SHP77 treated with DMSO at 0.1 percent for 48 hours (cell line): ENCODE results near the gene BCL3.
"Not testable (repeated sequence)": the region's sequence is repeated elsewhere in the genome, so short reads cannot be mapped to it uniquely, and the experiment has no call there.

Source experiments
- DNase-seq: peaks from one replicate; lab custom pipeline; 2025; lab: John Stamatoyannopoulos, UW

BCL3 gene

GRCh38 chr19:44720945-44721344 lies 27.6 kb upstream of the BCL3 start:
- DNase-seq: no peak

DNA sequence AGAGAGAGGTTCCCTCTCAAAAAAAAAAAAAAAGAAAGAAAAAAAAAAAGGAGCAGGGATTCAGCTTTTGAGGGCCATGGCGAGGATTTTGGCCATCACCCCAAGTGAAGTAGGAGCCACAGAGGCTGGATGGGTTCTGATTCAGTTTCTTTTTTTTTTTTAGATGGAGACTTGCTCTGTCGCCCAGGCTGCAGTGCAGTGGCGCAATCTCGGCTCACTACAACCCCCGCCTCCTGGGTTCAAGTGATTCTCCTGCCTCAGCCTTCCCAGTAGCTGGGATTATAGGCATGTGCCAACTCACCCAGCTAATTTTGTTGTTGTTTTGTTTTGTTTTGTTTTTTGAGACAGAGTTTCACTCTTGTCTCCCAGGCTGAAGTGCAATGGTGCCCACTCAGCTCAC lies 27.1 kb upstream of the BCL3 start:
- not testable (repeated sequence) for DNase-seq

DNA sequence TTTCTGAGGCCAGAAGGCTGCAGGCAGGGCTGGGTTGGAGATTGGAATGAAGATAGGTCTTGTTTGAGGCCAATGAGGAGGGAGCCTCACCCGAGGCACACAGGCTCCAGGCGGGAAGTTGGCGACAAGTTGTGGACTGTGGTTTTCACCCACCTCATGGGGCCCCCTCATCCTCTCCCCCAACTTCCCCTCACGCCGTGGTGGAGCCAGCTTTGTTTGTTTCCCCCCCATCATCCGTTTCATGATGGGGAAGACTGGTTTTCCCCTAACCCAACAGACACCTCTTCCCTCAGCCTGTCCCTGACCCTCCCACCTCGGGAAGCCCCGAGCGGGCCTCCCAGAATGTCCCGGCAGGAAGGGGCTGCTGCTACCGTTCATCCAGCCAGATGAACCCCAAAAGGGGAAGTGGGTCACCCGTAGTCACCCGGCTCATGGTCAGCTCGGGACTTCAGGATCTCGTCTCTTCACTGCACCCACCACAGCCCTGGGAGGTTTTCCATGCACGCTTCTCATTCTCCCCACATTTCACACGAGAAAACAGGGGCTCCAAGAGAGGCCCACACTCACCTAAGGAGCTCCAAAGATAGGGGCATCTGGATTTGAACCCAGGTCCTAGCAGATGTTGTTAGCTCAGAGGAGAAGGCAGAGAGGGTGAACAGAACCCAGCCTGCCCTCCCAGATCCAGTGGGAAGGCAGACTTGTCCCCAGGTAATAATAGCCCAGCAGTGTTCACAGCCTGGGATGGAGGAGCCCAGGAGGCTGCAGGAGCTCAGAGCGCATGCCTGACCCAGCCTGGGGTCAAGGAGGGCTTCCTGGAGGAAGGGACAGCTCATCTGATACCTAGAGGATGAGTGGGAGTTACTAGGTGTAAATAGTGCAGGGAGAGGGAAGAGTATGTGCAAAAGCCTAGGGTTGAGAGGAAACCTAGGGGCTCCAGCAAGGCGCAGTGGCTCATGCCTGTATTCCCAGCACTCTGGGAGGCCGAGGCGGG lies 26.1 kb upstream of the BCL3 start:
- no peak for DNase-seq

- no peak for DNase-seq
These were observed 25.1 kb upstream of the BCL3 start for GRCh38 chr19:44723299-44723951.

DNA sequence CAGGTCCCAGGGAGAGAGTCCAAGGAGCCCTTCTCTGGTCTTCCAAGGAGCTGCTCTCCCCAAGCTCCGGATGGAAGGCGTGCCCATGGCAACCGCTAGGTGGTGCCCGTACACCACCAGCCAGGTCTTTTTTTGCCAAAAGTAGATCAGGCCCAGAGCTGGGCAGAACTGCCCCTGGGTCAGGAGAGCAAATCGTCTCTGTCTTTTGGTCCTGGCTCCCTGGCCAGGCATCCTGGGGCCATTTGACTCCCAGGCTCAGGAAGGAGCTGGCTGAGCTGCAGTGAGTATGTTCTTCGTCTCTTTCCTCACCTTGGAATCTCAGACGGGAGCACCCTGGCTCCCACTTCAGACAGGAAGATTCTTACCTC lies 24.6 kb upstream of the BCL3 start:
- DNase-seq: peak; percentile 35

GRCh38 chr19:44725251-44725650 lies 23.3 kb upstream of the BCL3 start:
- DNase-seq: no peak

- DNase-seq: no peak
These were observed 22.8 kb upstream of the BCL3 start for GRCh38 chr19:44725684-44726083.

GRCh38 chr19:44726465-44726864 lies 22.0 kb upstream of the BCL3 start:
- DNase-seq: no peak

DNA sequence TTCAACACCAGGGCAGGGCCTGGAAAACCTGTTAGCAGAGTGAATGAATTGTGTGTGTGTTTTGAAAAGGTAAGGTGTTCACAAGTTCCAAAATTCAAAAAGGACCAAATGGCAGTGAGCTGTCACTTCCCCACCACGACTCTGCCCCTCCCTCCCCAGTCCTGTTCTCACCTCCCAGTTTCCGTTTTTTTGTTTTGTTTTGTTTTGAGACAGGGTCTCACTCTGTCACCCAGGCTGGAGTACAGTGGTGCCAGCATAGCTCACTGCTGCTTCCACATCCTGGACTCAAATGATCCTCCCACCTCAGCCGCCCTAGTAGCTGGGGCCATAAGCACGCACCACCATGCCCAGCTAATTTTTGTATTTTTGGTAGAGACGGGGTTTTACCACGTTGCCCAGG lies 20.3 kb upstream of the BCL3 start:
- no peak for DNase-seq

- DNase-seq: no peak
These were observed 18.9 kb upstream of the BCL3 start for GRCh38 chr19:44729516-44730033.

GRCh38 chr19:44731081-44731480 lies 17.4 kb upstream of the BCL3 start:
- no peak for DNase-seq

- DNase-seq: no peak
These were observed 16.9 kb upstream of the BCL3 start for GRCh38 chr19:44731622-44732021.

GRCh38 chr19:44732235-44733014 lies 16.1 kb upstream of the BCL3 start:
- no peak for DNase-seq

GRCh38 chr19:44734357-44734756 lies 14.2 kb upstream of the BCL3 start:
- no peak for DNase-seq

DNA sequence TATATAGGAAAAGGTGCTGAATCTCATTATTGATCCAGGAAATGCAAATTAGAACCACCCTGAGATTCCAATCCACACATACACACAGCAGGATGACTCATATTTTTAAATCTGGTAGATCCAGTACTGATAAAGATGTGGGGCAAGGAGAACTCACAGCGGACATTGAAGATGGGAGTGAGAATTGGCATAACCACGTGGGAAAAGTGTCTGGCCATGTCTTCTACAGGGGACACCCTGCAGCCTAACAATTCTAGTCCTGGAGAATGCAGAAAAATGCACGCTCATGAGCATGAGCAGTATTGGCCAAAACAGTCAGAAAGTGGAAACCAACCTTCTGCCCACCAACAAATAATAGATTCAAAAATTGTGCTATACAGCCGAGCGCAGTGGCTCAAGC lies 13.5 kb upstream of the BCL3 start:
- DNase-seq: no peak

DNA sequence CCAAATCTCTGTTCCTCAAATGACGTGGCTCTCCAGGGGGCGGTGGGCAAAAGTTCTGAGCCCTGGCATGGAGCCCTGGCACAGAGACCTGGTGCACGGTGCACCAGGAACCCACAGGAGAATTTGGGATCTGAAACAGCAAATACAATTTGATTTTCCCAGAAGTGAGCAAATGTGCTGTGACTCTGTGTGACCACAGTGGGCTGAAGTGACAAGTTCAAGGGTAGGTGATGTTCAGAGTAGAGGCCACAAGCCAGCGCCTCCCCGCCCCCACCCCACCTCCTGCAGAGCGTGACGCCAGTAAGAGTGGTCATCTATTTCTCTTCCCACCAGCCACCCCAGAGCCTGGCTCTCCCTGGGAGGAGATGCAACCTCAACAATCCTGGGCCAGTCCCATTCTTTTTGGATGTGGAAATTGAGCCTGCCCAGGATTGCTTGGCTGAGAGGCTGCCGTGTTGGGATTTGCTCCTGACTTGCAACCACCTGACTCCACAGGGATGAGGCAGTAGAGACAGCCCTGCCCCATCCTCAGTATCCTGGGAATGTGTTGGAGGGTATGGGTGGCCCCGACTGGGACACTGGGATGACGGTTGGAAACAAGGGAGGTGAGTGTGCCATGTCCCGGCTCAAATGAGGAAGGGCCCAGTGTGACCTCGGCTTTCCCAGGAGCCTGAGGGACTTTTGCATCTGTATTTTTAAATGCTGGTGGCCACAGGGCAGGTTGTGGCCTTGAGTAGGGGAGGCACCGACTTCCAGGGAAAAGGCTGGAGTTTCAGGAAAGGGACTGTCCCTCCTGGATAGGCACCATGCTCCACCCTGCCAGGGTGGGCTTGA lies 11.1 kb upstream of the BCL3 start:
- no peak for DNase-seq

DNA sequence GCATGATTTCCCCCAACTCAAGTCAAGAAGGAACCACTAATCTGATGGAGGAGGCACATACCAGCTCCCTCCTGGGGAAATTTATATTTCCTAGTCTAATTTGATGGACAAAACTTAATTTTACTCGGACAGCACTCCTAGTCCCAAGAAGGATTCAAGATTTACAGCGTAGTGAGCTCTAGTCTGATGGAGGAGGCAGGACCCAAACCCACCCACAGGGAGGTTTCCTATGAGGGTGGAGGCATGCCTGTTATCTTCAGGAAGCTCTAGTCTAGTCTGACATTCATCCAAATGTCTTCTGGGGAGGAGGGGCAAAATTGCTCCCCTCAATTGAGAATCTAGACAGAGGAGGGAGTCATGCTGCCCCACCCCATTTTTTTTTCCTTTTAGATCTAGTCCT lies 10.4 kb upstream of the BCL3 start:
- no peak for DNase-seq

DNA sequence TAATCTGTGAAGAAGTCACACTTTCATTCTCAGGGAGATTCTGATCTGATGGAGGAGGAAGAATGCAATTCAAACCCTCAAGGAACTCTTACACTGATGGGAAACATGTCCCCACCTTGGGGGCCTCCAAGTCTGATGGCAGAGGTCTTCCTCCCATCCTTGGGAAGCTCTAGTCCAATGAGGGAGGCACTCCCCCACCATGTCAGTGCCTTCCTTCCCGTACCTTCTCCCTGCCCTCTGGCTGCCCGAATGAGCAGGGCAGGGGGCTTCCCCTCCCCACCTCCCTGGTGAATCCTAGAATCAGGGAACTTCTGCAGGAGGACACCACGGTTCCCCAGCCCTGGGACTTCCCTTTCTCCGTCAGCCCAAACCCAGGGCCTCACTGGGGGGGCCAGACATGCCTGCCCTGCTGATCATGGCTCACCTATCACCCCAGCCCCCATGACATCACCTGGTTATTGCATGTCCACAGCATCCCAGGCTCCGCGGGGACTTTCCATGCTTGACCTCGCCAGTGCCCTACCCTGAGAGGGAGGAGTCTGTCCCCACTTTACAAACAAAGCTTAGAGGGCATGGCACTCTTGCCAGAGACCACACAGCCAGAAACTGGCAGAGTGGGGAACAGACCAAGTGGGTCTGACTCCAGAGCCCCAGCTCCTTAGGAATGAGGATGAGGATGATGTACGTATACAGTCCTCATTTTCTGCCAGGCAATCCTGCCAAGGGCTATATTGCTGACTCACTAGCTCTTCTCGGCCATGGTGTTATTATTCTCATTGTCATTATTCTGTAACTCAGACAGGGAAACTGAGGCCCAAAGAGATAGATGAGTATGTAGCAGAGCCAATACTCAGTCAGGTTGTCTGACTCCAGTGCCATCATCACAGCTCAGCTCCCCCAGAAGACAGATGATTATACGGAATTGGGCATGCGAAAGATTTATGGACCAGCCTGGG lies 9.6 kb upstream of the BCL3 start:
- no peak for DNase-seq

- no peak for DNase-seq
These were observed 8.1 kb upstream of the BCL3 start for GRCh38 chr19:44740351-44740824.

GRCh38 chr19:44741258-44741731 lies 7.2 kb upstream of the BCL3 start:
- no peak for DNase-seq
